Stimulated activated CD4-positive, alpha-beta T cell treated with anti-CD3 and anti-CD28 coated beads, Interleukin-12 subunit alpha, Interleukin-12 subunit beta, amount 100 ng/mL, for 24 hours (primary cell): Measurements from ENCODE around the gene AP1AR.

Experiments
- DNase-seq, 2 experiments: peaks; one replicate each; pipeline ENCODE4 v3.0.0-alpha.2; 2020; ENCODE audit warnings: low read depth in 2 of 2

Gene AP1AR

DNA sequence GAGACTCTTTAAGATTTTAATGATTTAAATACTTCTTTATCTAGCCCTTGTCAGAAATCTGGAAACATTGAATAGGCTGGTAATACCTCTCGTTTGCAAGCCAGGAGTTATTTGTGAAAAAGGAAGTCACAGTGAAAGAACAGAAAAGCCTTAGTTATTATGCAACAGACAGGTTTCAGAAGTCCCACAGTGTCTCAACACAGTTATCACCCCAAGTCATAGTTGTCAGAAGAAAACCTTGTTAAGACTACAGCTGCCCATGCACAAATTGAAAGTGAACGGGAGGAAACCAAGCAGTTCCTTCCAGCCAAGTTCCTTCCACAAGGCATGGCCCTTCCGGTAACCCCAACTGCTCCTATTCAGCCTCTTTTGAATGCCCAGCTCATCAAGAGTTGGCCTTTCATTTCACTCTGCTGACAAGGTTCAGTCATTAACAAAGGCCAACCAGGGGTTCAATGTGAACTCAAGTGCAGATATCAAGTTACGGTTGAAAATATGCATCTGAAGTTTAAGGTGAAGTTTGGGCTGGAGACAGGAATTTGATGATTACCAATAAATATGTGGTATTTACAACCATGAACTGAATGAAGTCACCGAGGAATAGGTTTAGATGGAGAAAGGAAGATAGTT lies 81.1 kb downstream of the AP1AR start:
- no peak for DNase-seq

DNA sequence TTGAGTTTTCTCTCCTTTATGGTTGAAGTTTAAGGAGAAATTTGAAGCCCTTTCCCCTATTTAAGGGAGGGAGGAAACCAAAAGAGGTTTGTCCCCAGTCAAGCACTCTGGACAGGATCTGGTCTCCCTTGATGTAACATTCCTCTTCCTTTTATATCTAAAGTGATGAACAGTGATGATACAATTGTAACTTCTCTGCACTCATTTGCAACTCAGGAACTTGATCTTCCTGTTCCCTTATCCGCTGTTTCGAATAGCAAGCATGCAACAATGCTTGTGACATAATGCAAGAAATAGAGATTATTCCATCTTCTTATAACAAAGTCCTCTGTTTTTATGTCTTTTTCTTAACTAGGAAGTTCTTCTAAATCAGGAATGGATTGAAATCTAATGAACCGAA lies 83.9 kb downstream of the AP1AR start:
- no peak for DNase-seq

DNA sequence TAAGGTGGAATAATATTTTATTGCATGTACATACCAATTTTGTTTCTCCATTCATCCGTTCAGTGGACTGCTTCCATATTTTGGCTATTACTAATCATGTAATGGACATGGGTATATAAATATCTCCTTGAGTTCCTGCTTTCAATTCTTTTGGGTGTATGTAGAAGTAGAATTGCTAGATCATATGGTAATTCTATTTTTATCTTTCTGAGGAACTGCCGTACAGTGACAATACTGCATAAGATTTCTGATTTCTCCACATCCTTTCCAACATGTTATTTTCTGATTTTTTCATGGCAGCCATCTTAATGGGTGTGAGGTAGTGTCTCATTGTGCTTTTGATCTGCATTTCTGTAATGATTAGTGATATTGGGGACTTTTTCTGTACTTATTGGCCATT lies 84.8 kb downstream of the AP1AR start:
- no peak for DNase-seq

DNA sequence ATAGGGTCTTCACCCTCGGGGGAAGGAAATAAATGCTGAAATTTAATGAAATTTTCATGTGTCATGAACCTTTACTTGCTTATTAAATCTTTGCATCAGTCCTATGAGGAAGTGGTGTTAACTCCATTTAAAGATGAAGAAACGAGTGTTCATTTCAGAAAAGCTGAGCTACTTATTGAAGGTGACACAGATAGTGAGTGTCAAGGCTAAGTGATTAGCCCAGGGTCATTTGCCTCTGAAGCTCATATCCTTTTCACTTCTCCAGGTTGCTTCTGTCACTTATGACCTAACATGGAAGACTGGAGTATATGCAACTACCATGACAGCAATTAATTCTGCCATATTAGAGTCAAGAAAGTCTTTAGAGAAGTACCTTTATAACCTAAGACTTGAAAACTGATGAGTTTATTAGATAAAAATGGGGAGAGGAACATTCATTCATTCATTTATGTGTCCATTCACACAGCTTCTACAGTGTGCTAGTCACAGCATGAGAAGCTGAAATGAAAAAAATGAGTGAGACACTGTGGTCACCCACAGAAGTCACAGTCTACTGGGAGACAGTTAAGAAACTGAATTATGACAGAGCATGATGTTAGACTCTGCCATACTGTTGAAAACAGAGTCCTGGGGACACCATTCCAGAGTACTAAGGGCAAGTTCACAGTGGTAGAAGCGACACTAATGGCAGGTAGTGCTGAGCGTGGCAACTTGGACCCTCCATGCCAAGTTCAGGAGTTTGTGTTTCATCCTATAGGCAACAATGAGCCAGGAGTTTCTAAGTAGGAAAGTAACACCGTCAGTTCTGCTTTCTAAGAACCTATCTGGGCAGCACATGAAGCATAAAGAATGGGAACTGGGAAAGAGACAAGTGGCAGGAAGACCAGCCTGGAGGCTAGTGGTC lies 86.9 kb downstream of the AP1AR start:
- no peak for DNase-seq
